Karpas-422 (cell line): ENCODE measurements around the gene DRC7. TPM values are rescaled to one million over a fixed set of nuclear protein-coding genes. Genes with fewer than 3 reads are reported as not detected.

Source experiments
- DNase-seq: peaks from one replicate; pipeline ENCODE4 v3.0.0-alpha.2; 2015
- H2AFZ ChIP-seq: fragments of 200-600 bp; sonication (generic); 2 replicates; pipeline ENCODE4 v1.6.1; 2014; ENCODE audit warnings: antibody characterized with exemption, low read length, mixed read lengths
- H3K27ac ChIP-seq: fragments of 200-600 bp; sonication (generic); 2 replicates; pipeline ENCODE4 v1.5.1; 2014; ENCODE audit warnings: mild to moderate bottlenecking, low read length, moderate library complexity
- H3K27me3 ChIP-seq: fragments of 200-600 bp; sonication (generic); 2 replicates; pipeline ENCODE4 v1.6.1; 2014; ENCODE audit warnings: low read length, mixed read lengths
- H3K36me3 ChIP-seq: fragments of 200-600 bp; sonication (generic); 2 replicates; pipeline ENCODE4 v1.6.1; 2014; ENCODE audit warnings: low read length, mixed read lengths; ENCODE audit not compliant: insufficient read depth
- H3K4me1 ChIP-seq: fragments of 200-600 bp; sonication (generic); 2 replicates; pipeline ENCODE4 v1.6.1; 2014; ENCODE audit warnings: mild to moderate bottlenecking, low read length, mixed read lengths
- H3K4me2 ChIP-seq: fragments of 200-600 bp; sonication (generic); 2 replicates; pipeline ENCODE4 v1.6.1; 2014; ENCODE audit warnings: low read length, low read depth, mild to moderate bottlenecking; ENCODE audit not compliant: poor library complexity, severe bottlenecking
- H3K4me3 ChIP-seq: fragments of 200-600 bp; sonication (generic); 2 replicates; pipeline ENCODE4 v1.5.1; 2014; ENCODE audit warnings: mild to moderate bottlenecking, antibody characterized with exemption, low read length, mixed read lengths
- H3K79me2 ChIP-seq: fragments of 200-600 bp; sonication (generic); 2 replicates; pipeline ENCODE4 v1.6.1; 2014; ENCODE audit warnings: mild to moderate bottlenecking, low read length, mixed read lengths
- H3K9ac ChIP-seq: fragments of 200-600 bp; sonication (generic); 2 replicates; pipeline ENCODE4 v1.6.0; 2014; ENCODE audit warnings: low read length
- H3K9me2 ChIP-seq: fragments of 200-600 bp; sonication (generic), shearing (Covaris generic); replicated peaks from 2 replicates; pipeline ENCODE4 v1.6.0; 2014; ENCODE audit warnings: mild to moderate bottlenecking, low read length, moderate library complexity; ENCODE audit not compliant: insufficient read depth
- H3K9me3 ChIP-seq: fragments of 300-700, 200-600 bp; sonication (generic); 2 replicates; pipeline ENCODE4 v1.6.1; 2014; ENCODE audit warnings: low read length, mixed read lengths
- H4K20me1 ChIP-seq: fragments of 200-600 bp; sonication (generic); 2 replicates; pipeline ENCODE4 v1.6.1; 2014; ENCODE audit warnings: mild to moderate bottlenecking, antibody characterized with exemption, low read length, low read depth; ENCODE audit not compliant: insufficient read depth
- total RNA-seq: library from RNA; depleted of rRNA; stranded (reverse); fragments of >200 nt; shearing (Covaris generic); gene quantifications from 2 replicates; pipeline ENCODE4 v1.2.3, GENCODE V29; 2014; ENCODE audit warnings: low replicate concordance

Gene DRC7
- total RNA-seq, 1 experiment from 2014 or later, result not detected

GRCh38 chr16:57658130-57658877 lies 36.3 kb upstream of the DRC7 start:
- no peak overlapping the region for H3K4me3 ChIP-seq
- H3K27ac ChIP-seq, result no peak overlapping the region
- no peaks in the 10 kb centered on the region for H3K9me2 ChIP-seq
- H4K20me1 ChIP-seq, result no peaks in the 10 kb centered on the region
- no peaks in the 10 kb centered on the region for H3K79me2 ChIP-seq
- no peak overlapping the region for H3K4me2 ChIP-seq
- H2AFZ ChIP-seq, result no peak overlapping the region
- H3K27me3 ChIP-seq, result no peaks in the 10 kb centered on the region
- no peaks in the 10 kb centered on the region for H3K9me3 ChIP-seq
- H3K36me3 ChIP-seq, result no peaks in the 10 kb centered on the region
- no peak for DNase-seq
- H3K9ac ChIP-seq, result no peak overlapping the region
- H3K4me1 ChIP-seq, result no peaks in the 10 kb centered on the region

DNA sequence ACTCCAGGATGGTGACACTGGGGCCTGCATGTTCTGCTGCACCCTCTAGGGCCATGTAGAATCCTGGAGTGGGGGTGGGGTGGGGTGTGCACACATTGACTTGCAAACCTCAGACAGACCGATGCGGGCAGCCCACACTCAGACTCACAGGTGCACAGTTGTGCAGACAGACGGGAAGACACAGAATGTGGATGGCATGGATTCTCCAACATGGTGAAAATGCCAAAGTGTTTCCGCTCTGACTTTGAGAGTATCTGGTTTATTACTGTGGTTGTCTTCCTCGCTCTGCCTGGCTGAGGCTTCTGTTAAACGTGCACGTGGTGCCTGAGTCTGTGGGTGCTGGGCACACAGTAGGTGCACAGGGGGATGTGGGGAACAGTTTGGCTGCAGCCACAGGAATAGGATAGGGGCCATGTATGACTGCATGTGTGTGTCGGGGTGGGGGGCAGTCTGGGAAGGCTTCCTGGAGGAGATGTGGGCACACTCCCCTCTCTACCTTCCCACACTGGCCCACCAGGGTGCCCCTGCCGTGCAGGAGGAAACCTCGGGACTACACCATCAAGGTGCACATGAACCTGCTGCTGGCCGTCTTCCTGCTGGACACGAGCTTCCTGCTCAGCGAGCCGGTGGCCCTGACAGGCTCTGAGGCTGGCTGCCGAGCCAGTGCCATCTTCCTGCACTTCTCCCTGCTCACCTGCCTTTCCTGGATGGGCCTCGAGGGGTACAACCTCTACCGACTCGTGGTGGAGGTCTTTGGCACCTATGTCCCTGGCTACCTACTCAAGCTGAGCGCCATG lies 35.5 kb upstream of the DRC7 start:
- H3K9me3 ChIP-seq, result no peaks in the 10 kb centered on the region
- H3K9ac ChIP-seq, result no peak overlapping the region
- no peak overlapping the region for H3K4me2 ChIP-seq
- no peak for DNase-seq
- no peak overlapping the region for H3K27ac ChIP-seq
- no peaks in the 10 kb centered on the region for H3K4me1 ChIP-seq
- H3K27me3 ChIP-seq, result no peaks in the 10 kb centered on the region
- no peak overlapping the region for H3K4me3 ChIP-seq
- H2AFZ ChIP-seq, result no peak overlapping the region
- no peaks in the 10 kb centered on the region for H3K79me2 ChIP-seq
- H3K36me3 ChIP-seq, result no peaks in the 10 kb centered on the region
- H3K9me2 ChIP-seq, result no peaks in the 10 kb centered on the region
- no peaks in the 10 kb centered on the region for H4K20me1 ChIP-seq

GRCh38 chr16:57660715-57661463 lies 33.7 kb upstream of the DRC7 start:
- Histone ChIP-seq H3K9me2 (no peaks in the 10 kb centered on the region), H3K4me3 (no peak overlapping the region), H4K20me1 (no peaks in the 10 kb centered on the region), H3K9ac (no peak overlapping the region), H3K4me2 (no peak overlapping the region), H3K27ac (no peak overlapping the region), H3K27me3 (no peaks in the 10 kb centered on the region), H3K4me1 (no peaks in the 10 kb centered on the region), H2AFZ (no peak overlapping the region), H3K9me3 (no peaks in the 10 kb centered on the region), H3K36me3 (no peaks in the 10 kb centered on the region), H3K79me2 (no peaks in the 10 kb centered on the region)
- no peak for DNase-seq

DNA sequence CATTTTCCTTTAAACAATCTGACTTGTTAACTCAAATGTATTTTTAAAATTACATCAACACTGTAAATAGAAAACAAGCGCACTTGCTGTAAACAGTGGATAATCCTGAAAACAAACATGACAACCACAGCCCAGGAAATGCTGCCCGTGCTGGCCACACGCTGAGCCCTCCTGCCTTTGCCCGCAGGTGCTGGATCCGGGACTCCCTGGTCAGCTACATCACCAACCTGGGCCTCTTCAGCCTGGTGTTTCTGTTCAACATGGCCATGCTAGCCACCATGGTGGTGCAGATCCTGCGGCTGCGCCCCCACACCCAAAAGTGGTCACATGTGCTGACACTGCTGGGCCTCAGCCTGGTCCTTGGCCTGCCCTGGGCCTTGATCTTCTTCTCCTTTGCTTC lies 33.1 kb upstream of the DRC7 start:
- H3K36me3 ChIP-seq, result no peaks in the 10 kb centered on the region
- H3K9me3 ChIP-seq, result no peaks in the 10 kb centered on the region
- H3K4me1 ChIP-seq, result no peaks in the 10 kb centered on the region
- H3K4me3 ChIP-seq, result no peak overlapping the region
- no peak for DNase-seq
- no peaks in the 10 kb centered on the region for H3K27me3 ChIP-seq
- H2AFZ ChIP-seq, result no peak overlapping the region
- H3K27ac ChIP-seq, result no peak overlapping the region
- no peaks in the 10 kb centered on the region for H3K9me2 ChIP-seq
- no peaks in the 10 kb centered on the region for H3K79me2 ChIP-seq
- H3K4me2 ChIP-seq, result no peak overlapping the region
- no peak overlapping the region for H3K9ac ChIP-seq
- H4K20me1 ChIP-seq, result no peaks in the 10 kb centered on the region

- Histone ChIP-seq H3K9ac (no peak overlapping the region), H3K4me2 (no peak overlapping the region), H3K36me3 (no peaks in the 10 kb centered on the region), H3K27ac (no peak overlapping the region), H3K27me3 (no peaks in the 10 kb centered on the region), H3K79me2 (no peaks in the 10 kb centered on the region), H2AFZ (no peak overlapping the region), H4K20me1 (no peaks in the 10 kb centered on the region), H3K4me1 (no peaks in the 10 kb centered on the region), H3K9me2 (no peaks in the 10 kb centered on the region), H3K4me3 (no peak overlapping the region), H3K9me3 (no peaks in the 10 kb centered on the region)
- DNase-seq, result no peak
These were observed 32.4 kb upstream of the DRC7 start for GRCh38 chr16:57661936-57662906.

DNA sequence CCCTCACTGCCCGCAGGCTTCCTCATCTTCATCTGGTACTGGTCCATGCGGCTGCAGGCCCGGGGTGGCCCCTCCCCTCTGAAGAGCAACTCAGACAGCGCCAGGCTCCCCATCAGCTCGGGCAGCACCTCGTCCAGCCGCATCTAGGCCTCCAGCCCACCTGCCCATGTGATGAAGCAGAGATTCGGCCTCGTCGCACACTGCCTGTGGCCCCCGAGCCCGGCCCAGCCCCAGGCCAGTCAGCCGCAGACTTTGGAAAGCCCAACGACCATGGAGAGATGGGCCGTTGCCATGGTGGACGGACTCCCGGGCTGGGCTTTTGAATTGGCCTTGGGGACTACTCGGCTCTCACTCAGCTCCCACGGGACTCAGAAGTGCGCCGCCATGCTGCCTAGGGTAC lies 31.2 kb upstream of the DRC7 start:
- Histone ChIP-seq H2AFZ (no peak overlapping the region), H4K20me1 (no peaks in the 10 kb centered on the region), H3K79me2 (no peaks in the 10 kb centered on the region), H3K9me2 (no peaks in the 10 kb centered on the region), H3K4me2 (no peak overlapping the region), H3K9ac (no peak overlapping the region), H3K36me3 (no peaks in the 10 kb centered on the region), H3K27ac (no peak overlapping the region), H3K27me3 (no peaks in the 10 kb centered on the region), H3K4me1 (no peaks in the 10 kb centered on the region), H3K9me3 (no peaks in the 10 kb centered on the region), H3K4me3 (no peak overlapping the region)
- DNase-seq, result no peak

DNA sequence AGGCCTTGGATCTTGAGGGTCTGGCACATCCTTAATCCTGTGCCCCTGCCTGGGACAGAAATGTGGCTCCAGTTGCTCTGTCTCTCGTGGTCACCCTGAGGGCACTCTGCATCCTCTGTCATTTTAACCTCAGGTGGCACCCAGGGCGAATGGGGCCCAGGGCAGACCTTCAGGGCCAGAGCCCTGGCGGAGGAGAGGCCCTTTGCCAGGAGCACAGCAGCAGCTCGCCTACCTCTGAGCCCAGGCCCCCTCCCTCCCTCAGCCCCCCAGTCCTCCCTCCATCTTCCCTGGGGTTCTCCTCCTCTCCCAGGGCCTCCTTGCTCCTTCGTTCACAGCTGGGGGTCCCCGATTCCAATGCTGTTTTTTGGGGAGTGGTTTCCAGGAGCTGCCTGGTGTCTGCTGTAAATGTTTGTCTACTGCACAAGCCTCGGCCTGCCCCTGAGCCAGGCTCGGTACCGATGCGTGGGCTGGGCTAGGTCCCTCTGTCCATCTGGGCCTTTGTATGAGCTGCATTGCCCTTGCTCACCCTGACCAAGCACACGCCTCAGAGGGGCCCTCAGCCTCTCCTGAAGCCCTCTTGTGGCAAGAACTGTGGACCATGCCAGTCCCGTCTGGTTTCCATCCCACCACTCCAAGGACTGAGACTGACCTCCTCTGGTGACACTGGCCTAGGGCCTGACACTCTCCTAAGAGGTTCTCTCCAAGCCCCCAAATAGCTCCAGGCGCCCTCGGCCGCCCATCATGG lies 30.5 kb upstream of the DRC7 start:
- Histone ChIP-seq H3K79me2 (no peaks in the 10 kb centered on the region), H3K9ac (no peak overlapping the region), H4K20me1 (no peaks in the 10 kb centered on the region), H3K9me2 (no peaks in the 10 kb centered on the region), H2AFZ (no peak overlapping the region), H3K4me3 (no peak overlapping the region), H3K9me3 (no peaks in the 10 kb centered on the region), H3K27me3 (no peaks in the 10 kb centered on the region), H3K36me3 (no peaks in the 10 kb centered on the region), H3K27ac (no peak overlapping the region), H3K4me2 (no peak overlapping the region), H3K4me1 (no peaks in the 10 kb centered on the region)
- DNase-seq, result peak; percentile 44
